Skeletal muscle tissue (tissue), 4 donors: ENCODE data around the gene KLHL21. TPM values are rescaled to one million over a fixed set of nuclear protein-coding genes. Genes with fewer than 3 reads are reported as not detected.

Experiments used
- H3K27ac ChIP-seq: one replicate; pipeline ENCODE4 v1.7.0; 2013; ENCODE audit warnings: mild to moderate bottlenecking, low read depth, low read length, inconsistent platforms
- H3K27me3 ChIP-seq, 3 donors: one replicate each; pipeline ENCODE4 v1.7.0; 2013; ENCODE audit warnings: low read length in 3 of 3; ENCODE audit not compliant: control insufficient read depth in 3 of 3, insufficient read depth in 3 of 3
- H3K36me3 ChIP-seq, 3 donors: one replicate each; pipeline ENCODE4 v1.7.0; 2013; ENCODE audit warnings: low read length in 3 of 3; ENCODE audit not compliant: control insufficient read depth in 3 of 3, insufficient read depth in 3 of 3
- H3K4me1 ChIP-seq, 3 donors: one replicate each; pipeline ENCODE4 v1.7.0; 2013; ENCODE audit warnings: low read length in 3 of 3, mild to moderate bottlenecking in 3 of 3; ENCODE audit not compliant: control insufficient read depth in 3 of 3, insufficient read depth in 3 of 3
- H3K4me3 ChIP-seq, 3 donors: one replicate each; pipeline ENCODE4 v1.7.0; 2013; ENCODE audit warnings: low read length in 3 of 3
- H3K9ac ChIP-seq, 3 donors: one replicate each; pipeline ENCODE4 v1.7.0; 2013; ENCODE audit warnings: low read length in 3 of 3, mild to moderate bottlenecking in 3 of 3, moderate library complexity in 2 of 3, low read depth in 1 of 3
- H3K9me3 ChIP-seq, 3 donors: one replicate each; pipeline ENCODE4 v1.7.0; 2013; ENCODE audit warnings: low read length in 3 of 3; ENCODE audit not compliant: control insufficient read depth in 3 of 3
- total RNA-seq: library from RNA; depleted of rRNA; stranded (reverse); fragments of >200 nt; gene quantifications from one replicate; pipeline ENCODE4 v1.2.3, GENCODE V29; 2014
- donor health status: Osteomylitis.

KLHL21 gene
- total RNA-seq, 1 donor from 2014 or later: 27.1 TPM

GRCh38 chr1:6585841-6586240 is 16.8 kb downstream of the KLHL21 start:
- Histone ChIP-seq H3K9ac (peak overlapping the region in 1 of 3 donors; percentile 45), H3K4me3 (no peak overlapping the region), H3K36me3 (peaks cover 23 to 36% (median 23%) of the 10 kb centered on the region in 3 donors), H3K9me3 (no peaks in the 10 kb centered on the region), H3K27me3 (no peaks in the 10 kb centered on the region), H3K4me1 (peaks cover 70 to 85% (median 83%) of the 10 kb centered on the region in 3 donors), H3K27ac (no peak overlapping the region)

DNA sequence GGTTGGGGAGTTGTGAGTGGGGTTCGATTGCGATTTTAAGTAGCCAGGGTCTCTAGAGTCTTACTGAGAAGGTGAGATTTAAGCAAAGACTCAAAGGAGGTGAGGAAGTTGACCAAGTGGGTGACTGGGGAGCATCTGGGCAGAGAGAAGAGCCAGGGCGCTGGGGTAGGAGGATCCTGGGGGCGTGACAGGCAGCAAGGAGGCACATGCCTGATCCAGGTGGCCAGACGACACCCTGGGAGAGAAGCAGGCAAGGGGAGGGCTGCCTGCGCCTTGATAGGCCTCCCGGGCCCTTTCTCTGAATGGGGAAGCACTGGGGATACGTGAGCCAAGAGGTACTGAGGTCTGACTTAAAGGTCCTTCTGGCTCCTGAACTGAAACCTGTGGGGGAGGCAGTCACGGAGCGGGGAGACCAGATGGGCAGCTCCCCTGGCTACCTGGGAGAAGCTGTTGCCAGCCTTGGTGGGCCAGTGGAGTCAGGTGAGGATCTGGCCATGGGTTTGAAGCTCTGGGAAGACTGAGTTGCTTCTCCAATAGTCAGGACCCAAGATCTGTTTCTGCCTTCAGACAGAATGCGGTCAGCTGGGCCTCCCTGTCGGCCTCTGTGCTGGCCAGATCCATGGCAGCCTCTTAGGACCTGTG is 17.5 kb downstream of the KLHL21 start:
- H3K4me1 ChIP-seq: peaks cover 69 to 87% (median 83%) of the 10 kb centered on the region in 3 donors
- no peaks in the 10 kb centered on the region for H3K9me3 ChIP-seq
- no peak overlapping the region for H3K4me3 ChIP-seq
- H3K36me3 ChIP-seq: peaks cover 20 to 30% (median 21%) of the 10 kb centered on the region in 3 donors
- peak overlapping the region in 1 of 3 donors; percentile 54 for H3K9ac ChIP-seq
- H3K27ac ChIP-seq: no peak overlapping the region
- no peaks in the 10 kb centered on the region for H3K27me3 ChIP-seq

- peaks cover 64 to 81% (median 81%) of the 10 kb centered on the region in 3 donors for H3K4me1 ChIP-seq
- H3K27ac ChIP-seq: no peak overlapping the region
- no peak overlapping the region for H3K4me3 ChIP-seq
- H3K9ac ChIP-seq: peak overlapping the region in 2 of 3 donors; percentile 43 to 54
- H3K9me3 ChIP-seq: no peaks in the 10 kb centered on the region
- no peaks in the 10 kb centered on the region for H3K27me3 ChIP-seq
- peaks cover 12 to 22% (median 13%) of the 10 kb centered on the region in 3 donors for H3K36me3 ChIP-seq
These were observed 18.3 kb downstream of the KLHL21 start for GRCh38 chr1:6584126-6585080.

DNA sequence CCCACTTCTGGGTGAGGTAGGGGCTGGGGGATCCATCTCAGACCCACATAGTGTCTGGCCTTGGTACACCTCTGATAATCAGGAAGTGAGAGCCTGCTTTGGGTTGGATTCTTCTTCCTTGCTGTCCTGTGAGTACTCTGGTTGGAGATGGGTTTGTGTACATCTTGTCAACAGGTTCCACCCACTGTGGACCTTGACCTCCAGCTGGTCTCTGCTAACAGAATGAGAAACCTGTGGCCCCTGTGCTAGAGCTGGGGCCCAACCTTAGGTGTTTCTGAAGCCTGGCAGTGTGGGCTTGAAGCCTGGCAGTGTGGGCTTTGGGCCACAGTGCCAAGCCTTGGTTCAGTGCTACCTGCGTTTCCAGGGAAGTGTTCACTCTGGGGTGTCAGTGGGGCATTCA is 20.3 kb downstream of the KLHL21 start:
- Histone ChIP-seq H3K27ac (peak overlapping the region; percentile 19), H3K4me1 (peaks cover 48 to 67% (median 67%) of the 10 kb centered on the region in 3 donors), H3K9ac (no peak overlapping the region), H3K36me3 (peaks cover 0 to 3% (median 0%) of the 10 kb centered on the region in 3 donors), H3K9me3 (no peaks in the 10 kb centered on the region), H3K4me3 (no peak overlapping the region), H3K27me3 (no peaks in the 10 kb centered on the region)

- Histone ChIP-seq H3K4me1 (peaks cover 43 to 61% (median 60%) of the 10 kb centered on the region in 3 donors), H3K4me3 (no peak overlapping the region)
These were observed 20.9 kb downstream of the KLHL21 start for GRCh38 chr1:6581561-6582305.

GRCh38 chr1:6580593-6581409 is 21.9 kb downstream of the KLHL21 start:
- Histone ChIP-seq H3K9me3 (no peaks in the 10 kb centered on the region), H3K4me1 (peaks cover 35 to 53% (median 51%) of the 10 kb centered on the region in 3 donors), H3K36me3 (peaks cover 0 to 3% (median 0%) of the 10 kb centered on the region in 3 donors), H3K4me3 (peak overlapping the region; percentile 73 to 88 (median 86)), H3K27me3 (no peaks in the 10 kb centered on the region), H3K9ac (peak overlapping the region; percentile 85 to 88 (median 88)), H3K27ac (peak overlapping the region; percentile 97)

More at GRCh38 chr1:6581561-6582305, 20.9 kb downstream of the KLHL21 start:
- Histone ChIP-seq H3K36me3 (peaks cover 0 to 3% (median 0%) of the 10 kb centered on the region in 3 donors), H3K9me3 (no peaks in the 10 kb centered on the region), H3K9ac (peak overlapping the region in 2 of 3 donors; percentile 88), H3K27me3 (no peaks in the 10 kb centered on the region), H3K27ac (peak overlapping the region; percentile 97)

GRCh38 chr1:6580119-6580592 is 22.5 kb downstream of the KLHL21 start:
- Histone ChIP-seq H3K9me3 (no peaks in the 10 kb centered on the region), H3K27me3 (no peaks in the 10 kb centered on the region), H3K36me3 (peaks cover 0 to 3% (median 0%) of the 10 kb centered on the region in 3 donors), H3K9ac (peak overlapping the region; percentile 85 to 88 (median 88)), H3K27ac (peak overlapping the region; percentile 97), H3K4me1 (peaks cover 34 to 46% (median 45%) of the 10 kb centered on the region in 3 donors), H3K4me3 (peak overlapping the region; percentile 73 to 88 (median 86))

DNA sequence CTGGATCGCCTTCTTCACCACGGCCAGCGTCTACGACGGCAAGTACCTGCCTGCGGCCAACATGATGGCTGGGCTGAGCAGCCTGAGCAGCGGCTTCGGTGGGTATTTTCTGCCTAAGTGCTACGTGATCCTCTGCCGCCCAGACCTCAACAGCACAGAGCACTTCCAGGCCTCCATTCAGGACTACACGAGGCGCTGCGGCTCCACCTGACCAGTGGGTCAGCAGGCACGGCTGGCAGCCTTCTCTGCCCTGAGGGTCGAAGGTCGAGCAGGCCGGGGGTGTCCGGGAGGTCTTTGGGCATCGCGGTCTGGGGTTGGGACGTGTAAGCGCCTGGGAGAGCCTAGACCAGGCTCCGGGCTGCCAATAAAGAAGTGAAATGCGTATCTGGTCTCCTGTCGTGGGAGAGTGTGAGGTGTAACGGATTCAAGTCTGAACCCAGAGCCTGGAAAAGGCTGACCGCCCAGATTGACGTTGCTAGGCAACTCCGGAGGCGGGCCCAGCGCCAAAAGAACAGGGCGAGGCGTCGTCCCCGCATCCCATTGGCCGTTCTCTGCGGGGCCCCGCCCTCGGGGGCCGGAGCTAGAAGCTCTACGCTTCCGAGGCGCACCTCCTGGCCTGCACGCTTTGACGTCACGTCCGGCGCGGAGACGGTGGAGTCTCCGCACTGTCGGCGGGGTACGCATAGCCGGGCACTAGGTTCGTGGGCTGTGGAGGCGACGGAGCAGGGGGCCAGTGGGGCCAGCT is 23.1 kb downstream of the KLHL21 start, which contains the start of gene ZBTB48:
TSS of gene ZBTB48 (plus strand) at position 621 of the 745 bp plus-strand sequence. CDS start 616 bp downstream, outside the sequence.
- Histone ChIP-seq H3K4me3 (peak within 1 kb of the TSS; percentile 73 to 88 (median 86)), H3K36me3 (peaks cover 0 to 3% (median 0%) of the 10 kb centered on the region in 3 donors), H3K9ac (peak within 1 kb of the TSS; percentile 85 to 88 (median 88))

More for the DNA sequence above, 23.1 kb downstream of the KLHL21 start, which contains the start of gene ZBTB48:
- Histone ChIP-seq H3K4me1 (peaks cover 28 to 40% (median 39%) of the 10 kb centered on the region in 3 donors), H3K9me3 (no peaks in the 10 kb centered on the region), H3K27ac (peak within 1 kb of the TSS; percentile 97), H3K27me3 (peaks cover 0 to 2% (median 0%) of the 10 kb centered on the region in 3 donors)
